ENCODE results near the gene SMTNL1. TPM values are rescaled to one million over a fixed set of nuclear protein-coding genes. Genes with fewer than 3 reads are reported as not detected.
A peak's percentile ranks its signal among the peaks of the same experiment; 100 is the strongest.
"Not testable (repeated sequence)": the region's sequence is repeated elsewhere in the genome, so short reads cannot be mapped to it uniquely, and the experiment has no call there.

Gene SMTNL1
- total RNA-seq, 4 donors from 2014 or later, result not detected

DNA sequence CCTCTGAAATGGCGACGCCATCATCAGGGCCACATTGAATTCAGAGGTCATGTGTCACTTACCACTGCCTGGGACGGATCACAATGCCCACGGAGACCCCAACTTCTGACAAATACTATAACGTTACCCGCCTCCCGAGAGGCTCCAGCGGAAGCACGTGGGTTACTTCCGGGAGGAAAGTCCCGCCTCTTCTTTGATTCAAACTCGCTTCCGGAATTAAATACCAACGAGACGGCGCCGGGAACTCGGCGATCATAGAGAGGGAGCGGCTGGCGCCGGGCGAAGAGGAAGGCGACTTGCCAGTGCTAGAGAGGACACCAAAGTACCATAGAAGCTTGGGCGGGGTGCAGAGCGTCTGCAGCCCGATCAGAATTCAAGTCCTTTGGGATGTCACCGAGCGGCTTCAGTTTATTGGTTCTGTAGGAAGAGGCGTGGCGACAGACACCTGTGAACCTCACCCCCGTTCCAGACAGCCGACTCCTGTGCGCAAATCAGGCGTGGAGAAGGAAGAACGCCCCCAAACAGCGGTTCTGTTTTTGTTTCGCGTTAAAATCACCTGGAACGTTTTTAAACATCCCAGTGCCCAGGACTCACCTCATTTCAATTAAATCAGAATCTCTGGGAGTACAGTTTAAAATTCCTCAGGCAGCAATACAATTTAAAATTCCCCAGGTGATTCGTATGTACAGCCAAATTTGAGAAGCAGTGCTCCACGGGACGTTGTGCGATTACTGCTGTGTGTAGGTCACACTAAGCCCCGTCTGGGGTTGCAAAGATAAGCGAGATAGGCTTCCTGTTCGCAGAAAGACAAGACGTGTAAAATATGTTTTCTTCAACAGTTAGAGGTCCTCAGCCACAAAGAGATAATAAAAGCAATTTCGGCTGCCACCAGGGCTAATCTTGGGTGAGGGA is 6.5 kb upstream of the SMTNL1 start, which contains the start of gene TIMM10:
Gene TIMM10, minus strand, starts transcription at position 159 of the 912 bp plus-strand sequence. CDS start 565 bp downstream, outside the sequence.
- Histone ChIP-seq H3K4me1 (peaks cover 10 to 15% of the 10 kb centered on the region in 2 donors), H3K4me3 (replicated peaks in 1 of 3) (peak within 1 kb of the TSS; percentile 44 to 72 (median 51)), H3K9me3 (no peaks in the 10 kb centered on the region), H3K36me3 (no peaks in the 10 kb centered on the region), H3K27me3 (no peaks in the 10 kb centered on the region), H3K27ac (peak within 1 kb of the TSS; percentile 20 to 60 (median 51))
- peak; percentile 97 for DNase-seq
- TF ChIP-seq, protein P1, sequence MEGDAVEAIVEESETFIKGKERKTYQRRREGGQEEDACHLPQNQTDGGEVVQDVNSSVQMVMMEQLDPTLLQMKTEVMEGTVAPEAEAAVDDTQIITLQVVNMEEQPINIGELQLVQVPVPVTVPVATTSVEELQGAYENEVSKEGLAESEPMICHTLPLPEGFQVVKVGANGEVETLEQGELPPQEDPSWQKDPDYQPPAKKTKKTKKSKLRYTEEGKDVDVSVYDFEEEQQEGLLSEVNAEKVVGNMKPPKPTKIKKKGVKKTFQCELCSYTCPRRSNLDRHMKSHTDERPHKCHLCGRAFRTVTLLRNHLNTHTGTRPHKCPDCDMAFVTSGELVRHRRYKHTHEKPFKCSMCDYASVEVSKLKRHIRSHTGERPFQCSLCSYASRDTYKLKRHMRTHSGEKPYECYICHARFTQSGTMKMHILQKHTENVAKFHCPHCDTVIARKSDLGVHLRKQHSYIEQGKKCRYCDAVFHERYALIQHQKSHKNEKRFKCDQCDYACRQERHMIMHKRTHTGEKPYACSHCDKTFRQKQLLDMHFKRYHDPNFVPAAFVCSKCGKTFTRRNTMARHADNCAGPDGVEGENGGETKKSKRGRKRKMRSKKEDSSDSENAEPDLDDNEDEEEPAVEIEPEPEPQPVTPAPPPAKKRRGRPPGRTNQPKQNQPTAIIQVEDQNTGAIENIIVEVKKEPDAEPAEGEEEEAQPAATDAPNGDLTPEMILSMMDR (IDR thresholded peaks at IDR 0.05), result no peak
- peak in 1 of 2 donors; percentile 70 for TF ChIP-seq POLR2A (IDR thresholded peaks at IDR 0.05)
- intact Hi-C loops (cut with DNase I), result no loop called here
- WGBS, 2 donors, result 0 to 1% methylated on average over 28 to 48 of the region's 49 CpGs

DNA sequence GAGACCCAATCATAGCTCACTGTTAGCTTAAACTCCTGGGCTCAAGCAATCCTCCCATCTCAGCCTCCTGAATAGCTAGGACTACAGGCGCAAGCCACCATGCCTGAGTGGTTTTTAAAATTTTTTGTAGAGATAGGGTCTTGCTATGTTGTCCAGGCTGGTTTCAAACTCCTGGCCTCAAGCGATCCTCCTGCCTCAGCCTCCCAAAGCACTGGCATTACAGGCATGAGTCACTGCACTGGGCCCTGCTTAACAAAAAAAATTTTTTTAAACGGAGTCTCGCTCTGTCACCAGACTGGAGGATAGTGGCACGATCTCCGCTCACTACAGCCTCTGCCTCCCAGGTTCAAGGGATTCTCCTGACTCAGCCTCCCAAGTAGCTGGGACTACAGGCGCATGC is 2.9 kb upstream of the SMTNL1 start:
- intact Hi-C loops (cut with DNase I); H3K27ac ChIP-seq; H3K27me3 ChIP-seq; H3K4me1 ChIP-seq; H3K9me3 ChIP-seq; H3K36me3 ChIP-seq; DNase-seq; H3K4me3 ChIP-seq (replicated peaks in 1 of 3): not testable (repeated sequence)
- 94 to 98% methylated on average over 7 of the region's 7 CpGs for WGBS, 2 donors

DNA sequence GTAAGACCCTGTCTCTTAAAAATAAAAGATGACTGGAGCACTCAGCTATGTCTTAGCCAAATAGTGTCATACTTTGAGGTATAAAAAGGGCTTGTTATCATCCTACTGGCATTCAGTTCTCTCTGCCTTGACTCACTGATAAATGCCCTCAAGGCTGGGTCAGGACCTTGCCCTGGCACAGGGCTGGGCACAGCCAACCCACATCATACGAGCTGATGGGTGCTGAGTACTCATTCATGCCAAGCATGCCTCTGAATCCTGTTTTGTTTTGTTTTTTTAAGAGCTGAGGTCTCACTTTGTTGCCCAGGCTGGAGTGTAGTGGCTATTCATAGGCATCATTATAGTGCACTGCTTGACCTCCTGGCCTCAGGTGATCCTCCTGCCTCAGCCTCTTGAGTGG is 1.9 kb downstream of the SMTNL1 start:
- H3K9me3 ChIP-seq, result no peaks in the 10 kb centered on the region
- no peaks in the 10 kb centered on the region for H3K27me3 ChIP-seq
- no peak for DNase-seq
- H3K4me3 ChIP-seq (replicated peaks in 1 of 3), result no peak overlapping the region
- 44 to 71% methylated on average over 1 of the region's 1 CpG for WGBS, 2 donors
- no peaks in the 10 kb centered on the region for H3K36me3 ChIP-seq
- no peaks in the 10 kb centered on the region for H3K4me1 ChIP-seq
- intact Hi-C loops (cut with DNase I), result no loop called here
- H3K27ac ChIP-seq, result no peak overlapping the region
- no peak for TF ChIP-seq POLR2A (IDR thresholded peaks at IDR 0.05)
- TF ChIP-seq, protein P1 (IDR thresholded peaks at IDR 0.05), result no peak

DNA sequence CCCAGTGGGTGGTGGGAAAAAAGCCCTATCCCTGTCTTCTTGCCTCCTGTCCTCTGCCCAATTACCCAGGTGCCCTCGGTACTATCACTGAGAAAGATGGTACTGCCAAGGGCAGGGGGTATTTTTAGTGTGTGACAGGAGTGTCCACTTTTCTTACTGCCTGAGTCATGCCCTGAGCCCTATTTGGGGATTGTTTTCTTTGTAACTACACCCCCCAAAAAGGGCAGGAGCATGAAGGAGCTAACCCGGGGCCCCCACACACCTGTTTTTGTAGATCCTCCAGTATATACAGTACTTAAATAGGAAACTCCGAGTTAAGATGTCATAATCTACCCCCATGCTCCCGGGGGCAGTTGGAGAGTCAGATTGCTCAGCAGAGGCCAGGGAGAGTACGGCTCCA is 3.8 kb downstream of the SMTNL1 start:
- no peak overlapping the region for H3K4me3 ChIP-seq (replicated peaks in 1 of 3)
- 59 to 64% methylated on average over 5 of the region's 5 CpGs for WGBS, 2 donors
- no peak for TF ChIP-seq POLR2A (IDR thresholded peaks at IDR 0.05)
- TF ChIP-seq, protein P1 (IDR thresholded peaks at IDR 0.05), result no peak
- no peaks in the 10 kb centered on the region for H3K36me3 ChIP-seq
- DNase-seq, result no peak
- intact Hi-C loops (cut with DNase I), result no loop called here
- no peaks in the 10 kb centered on the region for H3K4me1 ChIP-seq
- H3K27me3 ChIP-seq, result no peaks in the 10 kb centered on the region
- H3K9me3 ChIP-seq, result no peaks in the 10 kb centered on the region
- H3K27ac ChIP-seq, result no peak overlapping the region

DNA sequence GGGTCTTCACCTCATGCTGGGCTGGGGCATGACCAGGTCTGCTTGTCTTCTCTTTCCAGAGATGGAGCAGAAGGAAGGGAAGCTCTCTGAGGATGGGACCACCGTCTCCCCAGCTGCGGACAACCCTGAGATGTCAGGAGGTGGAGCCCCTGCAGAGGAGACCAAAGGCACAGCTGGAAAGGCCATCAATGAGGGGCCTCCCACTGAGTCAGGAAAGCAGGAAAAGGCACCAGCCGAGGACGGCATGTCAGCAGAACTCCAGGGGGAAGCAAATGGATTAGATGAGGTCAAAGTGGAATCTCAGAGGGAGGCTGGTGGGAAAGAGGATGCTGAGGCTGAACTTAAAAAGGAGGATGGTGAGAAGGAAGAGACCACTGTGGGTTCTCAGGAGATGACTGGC is 5.2 kb downstream of the SMTNL1 start:
- Histone ChIP-seq H3K27me3 (no peaks in the 10 kb centered on the region), H3K4me3 (replicated peaks in 1 of 3) (no peak overlapping the region), H3K27ac (no peak overlapping the region), H3K36me3 (no peaks in the 10 kb centered on the region), H3K9me3 (no peaks in the 10 kb centered on the region), H3K4me1 (no peaks in the 10 kb centered on the region)
- 73 to 76% methylated on average over 4 of the region's 4 CpGs for WGBS, 2 donors
- DNase-seq, result no peak
- no peak for TF ChIP-seq POLR2A (IDR thresholded peaks at IDR 0.05)
- TF ChIP-seq, protein P1 (IDR thresholded peaks at IDR 0.05), result no peak
- intact Hi-C loops (cut with DNase I), result no loop called here

Data from thyroid gland (tissue), 4 donors.